HUDEP-2 (cell line): ENCODE results near the gene GALNT10.

Experiments used
- DNase-seq, 76 experiments: peaks; one replicate each; lab custom pipeline; 2025; ENCODE audit not compliant: unreplicated experiment in 76 of 76; lab: John Stamatoyannopoulos, UW

The GALNT10 gene

GRCh38 chr5:154370813-154371212, 180.3 kb downstream of the GALNT10 start:
- DNase-seq: peak in 11 of 76 experiments; percentile 4 to 28 (median 16)

GRCh38 chr5:154371687-154372086, 181.2 kb downstream of the GALNT10 start:
- peak in 18 of 76 experiments; percentile 3 to 66 (median 36) for DNase-seq

- peak in 50 of 76 experiments; percentile 3 to 68 (median 31) for DNase-seq
Measured at GRCh38 chr5:154372661-154373060, 182.1 kb downstream of the GALNT10 start.

GRCh38 chr5:154373326-154373725, 182.8 kb downstream of the GALNT10 start:
- peak in 7 of 76 experiments; percentile 3 to 64 (median 38) for DNase-seq

- DNase-seq: peak in 73 of 76 experiments; percentile 28 to 93 (median 71)
Measured at GRCh38 chr5:154373729-154374179, 183.2 kb downstream of the GALNT10 start.

- no peak for DNase-seq
Measured at GRCh38 chr5:154374264-154374663, 183.7 kb downstream of the GALNT10 start.

- DNase-seq: no peak
Measured at GRCh38 chr5:154375329-154376008, 184.9 kb downstream of the GALNT10 start.

- no peak for DNase-seq
Measured at GRCh38 chr5:154376481-154376880, 185.9 kb downstream of the GALNT10 start.

- DNase-seq: no peak
Measured at GRCh38 chr5:154377754-154378533, 187.4 kb downstream of the GALNT10 start.

GRCh38 chr5:154380263-154380662, 189.7 kb downstream of the GALNT10 start:
- no peak for DNase-seq

GRCh38 chr5:154384480-154385235, 194.1 kb downstream of the GALNT10 start:
- DNase-seq: no peak

- DNase-seq: no peak
Measured at GRCh38 chr5:154385236-154385512, 194.6 kb downstream of the GALNT10 start.

GRCh38 chr5:154386952-154387629, 196.6 kb downstream of the GALNT10 start:
- no peak for DNase-seq

GRCh38 chr5:154388842-154389241, 198.3 kb downstream of the GALNT10 start:
- DNase-seq: peak in 31 of 76 experiments; percentile 2 to 59 (median 24)

GRCh38 chr5:154390096-154390495, 199.6 kb downstream of the GALNT10 start:
- no peak for DNase-seq

GRCh38 chr5:154390746-154391359, 200.3 kb downstream of the GALNT10 start:
- no peak for DNase-seq

GRCh38 chr5:154391788-154392187, 201.3 kb downstream of the GALNT10 start:
- no peak for DNase-seq

- no peak for DNase-seq
Measured at GRCh38 chr5:154393850-154394249, 203.3 kb downstream of the GALNT10 start.

GRCh38 chr5:154394307-154394706, 203.8 kb downstream of the GALNT10 start:
- peak in 72 of 76 experiments; percentile 28 to 90 (median 69) for DNase-seq

GRCh38 chr5:154395407-154396106, 205.0 kb downstream of the GALNT10 start:
- DNase-seq: peak in 2 of 76 experiments; percentile 9 to 13
